ENCODE results near the gene TFAP2C. TPM values are rescaled to one million over a fixed set of nuclear protein-coding genes. Genes with fewer than 3 reads are reported as not detected.

TFAP2C gene
- total RNA-seq, 1 donor from 2014 or later, result 4.0 TPM

DNA sequence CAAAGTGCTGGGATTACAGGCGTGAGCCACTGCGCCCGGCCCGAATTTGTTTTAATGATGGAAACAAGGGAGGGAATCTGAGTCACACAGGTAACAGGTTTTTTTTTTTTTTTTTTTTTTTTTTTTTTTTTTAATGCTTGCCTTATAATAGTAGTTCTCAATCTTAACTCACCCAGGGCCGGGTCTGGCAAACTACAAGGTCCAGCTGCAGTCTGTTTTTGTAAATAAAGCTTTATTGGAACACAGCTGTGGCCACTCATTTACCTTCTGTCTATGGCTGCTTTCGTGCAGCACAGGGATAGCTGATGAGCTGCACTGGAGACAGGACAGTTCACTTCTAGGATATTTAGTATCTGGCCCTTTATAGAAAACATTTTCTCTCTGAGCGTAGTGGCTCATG, 58.0 kb downstream of the TFAP2C start:
- TF ChIP-seq, protein P1, sequence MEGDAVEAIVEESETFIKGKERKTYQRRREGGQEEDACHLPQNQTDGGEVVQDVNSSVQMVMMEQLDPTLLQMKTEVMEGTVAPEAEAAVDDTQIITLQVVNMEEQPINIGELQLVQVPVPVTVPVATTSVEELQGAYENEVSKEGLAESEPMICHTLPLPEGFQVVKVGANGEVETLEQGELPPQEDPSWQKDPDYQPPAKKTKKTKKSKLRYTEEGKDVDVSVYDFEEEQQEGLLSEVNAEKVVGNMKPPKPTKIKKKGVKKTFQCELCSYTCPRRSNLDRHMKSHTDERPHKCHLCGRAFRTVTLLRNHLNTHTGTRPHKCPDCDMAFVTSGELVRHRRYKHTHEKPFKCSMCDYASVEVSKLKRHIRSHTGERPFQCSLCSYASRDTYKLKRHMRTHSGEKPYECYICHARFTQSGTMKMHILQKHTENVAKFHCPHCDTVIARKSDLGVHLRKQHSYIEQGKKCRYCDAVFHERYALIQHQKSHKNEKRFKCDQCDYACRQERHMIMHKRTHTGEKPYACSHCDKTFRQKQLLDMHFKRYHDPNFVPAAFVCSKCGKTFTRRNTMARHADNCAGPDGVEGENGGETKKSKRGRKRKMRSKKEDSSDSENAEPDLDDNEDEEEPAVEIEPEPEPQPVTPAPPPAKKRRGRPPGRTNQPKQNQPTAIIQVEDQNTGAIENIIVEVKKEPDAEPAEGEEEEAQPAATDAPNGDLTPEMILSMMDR (conservative IDR thresholded peaks at IDR 0.05), result no peak
- Mint-ChIP-seq H3K27me3 (ENCODE audit: low read depth) (peaks cover 9% of the 10 kb centered on the region), H3K4me1 (peaks cover 6% of the 10 kb centered on the region), H3K27ac (ENCODE audit: unreplicated experiment) (no peak overlapping the region), H3K9me3 (no peaks in the 10 kb centered on the region), H3K4me3 (no peak overlapping the region), H3K36me3 (ENCODE audit: low read depth) (no peaks in the 10 kb centered on the region)
- DNase-seq (ENCODE audit: low read depth, low spot score), result no peak

DNA sequence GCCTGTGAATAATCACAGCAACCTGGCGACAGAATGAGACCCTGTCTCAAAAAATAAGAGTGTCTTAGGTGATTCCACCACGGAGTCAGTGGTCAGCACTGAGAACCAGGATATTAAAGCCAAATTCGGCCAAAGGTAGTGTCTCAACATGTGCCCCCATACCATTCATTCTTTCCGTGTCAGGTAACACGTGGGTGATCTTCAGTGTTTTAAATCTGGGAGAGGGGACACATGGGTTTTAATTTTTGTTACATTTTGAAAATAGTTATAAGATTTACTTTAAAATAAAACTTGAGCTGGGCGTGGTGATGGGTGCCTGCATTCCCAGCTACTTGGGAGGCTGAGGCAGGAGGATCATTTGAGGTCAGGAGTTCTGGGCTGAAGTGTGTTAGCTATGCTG, 59.0 kb downstream of the TFAP2C start:
- Mint-ChIP-seq H3K36me3 (ENCODE audit: low read depth) (no peaks in the 10 kb centered on the region), H3K9me3 (no peaks in the 10 kb centered on the region), H3K4me3 (no peak overlapping the region), H3K27ac (ENCODE audit: unreplicated experiment) (no peak overlapping the region), H3K4me1 (peaks cover 6% of the 10 kb centered on the region), H3K27me3 (ENCODE audit: low read depth) (peaks cover 9% of the 10 kb centered on the region)
- TF ChIP-seq, protein P1 (conservative IDR thresholded peaks at IDR 0.05), result no peak
- DNase-seq (ENCODE audit: low read depth, low spot score), result no peak

Other genes starting within 250 kb of the TFAP2C start
- gene AURKA, start 237.1 kb upstream of the TFAP2C start, total RNA-seq, result 60.3 and 65.2 TPM in 2 replicates
- gene CSTF1, start 236.7 kb upstream of the TFAP2C start, total RNA-seq, result 51.9 and 52.7 TPM in 2 replicates
- gene CASS4, start 217.0 kb upstream of the TFAP2C start, total RNA-seq, result 0.14 and 0.16 TPM in 2 replicates
- gene RTF2, start 160.7 kb upstream of the TFAP2C start, total RNA-seq, result 70.7 and 75.3 TPM in 2 replicates
- 0.42 and 0.50 TPM in 2 replicates for gene FAM209A, start 104.6 kb upstream of the TFAP2C start, total RNA-seq
- gene FAM209B, start 96.1 kb upstream of the TFAP2C start, total RNA-seq, result 0.55 TPM in 1 of 2 replicates, not detected in the other

Data from neural crest cell (in vitro differentiated cells).